Hepatocyte (in vitro differentiated cells): Measurements from ENCODE around the gene ITGB8. TPM values are rescaled to one million over a fixed set of nuclear protein-coding genes. Genes with fewer than 3 reads are reported as not detected.

ENCODE experiments used
- DNase-seq: peaks from one replicate; pipeline ENCODE4 v3.0.0-alpha.2; 2016; ENCODE audit warnings: low spot score
- H2AFZ ChIP-seq: fragments of 200-600 bp; sonication (generic); 2 replicates; pipeline ENCODE4 v1.6.0; 2016; ENCODE audit warnings: antibody characterized with exemption, mild to moderate bottlenecking
- H3K27ac ChIP-seq: fragments of 200-600 bp; sonication (generic); 2 replicates; pipeline ENCODE4 v1.5.1; 2016; ENCODE audit warnings: mild to moderate bottlenecking
- H3K27me3 ChIP-seq: fragments of 200-600 bp; sonication (generic); 2 replicates; pipeline ENCODE4 v1.6.1; 2016
- H3K36me3 ChIP-seq: fragments of 200-600 bp; sonication (generic); replicated peaks from 2 replicates; pipeline ENCODE4 v1.5.1; 2016; ENCODE audit warnings: low read depth; ENCODE audit not compliant: insufficient read depth
- H3K4me1 ChIP-seq: fragments of 200-600 bp; sonication (generic); 2 replicates; pipeline ENCODE4 v1.5.1; 2016; ENCODE audit warnings: mild to moderate bottlenecking, moderate library complexity; ENCODE audit not compliant: insufficient read depth
- H3K4me2 ChIP-seq: fragments of 200-600 bp; sonication (generic); 2 replicates; pipeline ENCODE4 v1.6.0; 2016
- H3K4me3 ChIP-seq: fragments of 200-600 bp; sonication (generic); 2 replicates; pipeline ENCODE4 v1.5.1; 2016; ENCODE audit warnings: mild to moderate bottlenecking
- H3K79me2 ChIP-seq: fragments of 200-600 bp; sonication (generic); 2 replicates; pipeline ENCODE4 v1.6.0; 2017; ENCODE audit warnings: mild to moderate bottlenecking
- H3K9me2 ChIP-seq: fragments of 200-600 bp; sonication (generic); replicated peaks from 2 replicates; pipeline ENCODE4 v1.6.0; 2017; ENCODE audit warnings: mild to moderate bottlenecking; ENCODE audit not compliant: insufficient read depth
- H3K9me3 ChIP-seq: fragments of 200-600 bp; sonication (generic); 2 replicates; pipeline ENCODE4 v1.5.1; 2016; ENCODE audit warnings: low read depth, mild to moderate bottlenecking
- H4K20me1 ChIP-seq: fragments of 200-600 bp; sonication (generic); 2 replicates; pipeline ENCODE4 v1.6.0; 2016; ENCODE audit warnings: mild to moderate bottlenecking; ENCODE audit not compliant: insufficient read depth, poor library complexity, severe bottlenecking
- CTCF ChIP-seq: fragments of 200-600 bp; sonication (generic); IDR thresholded peaks from 2 replicates; pipeline ENCODE4 v1.5.1; 2016; ENCODE audit warnings: antibody characterized with exemption, mild to moderate bottlenecking; ENCODE audit not compliant: poor library complexity
- EZH2 ChIP-seq: fragments of 200-600 bp; sonication (generic); IDR thresholded peaks from 2 replicates; pipeline ENCODE4 v1.6.1; 2016; ENCODE audit warnings: antibody characterized with exemption, mild to moderate bottlenecking, borderline replicate concordance
- EZH2phosphoT487 ChIP-seq: fragments of 200-600 bp; sonication (generic); IDR thresholded peaks from one replicate; pipeline ENCODE4 v1.6.1; 2018; ENCODE audit warnings: antibody characterized with exemption, mild to moderate bottlenecking, low read depth, moderate library complexity; ENCODE audit not compliant: unreplicated experiment, severe bottlenecking
- WGBS: methylation state at CpG from one replicate; pipeline ENCODE4 v1.1.6; 2016; ENCODE audit warnings: low lambda C conversion rate; ENCODE audit errors: missing lambda C conversion rate; 5-methylcytosine and 5-hydroxymethylcytosine counted together
- polyA plus RNA-seq: library from polyadenylated mRNA; unstranded; fragments of >200 nt; fragmentation: Nextera tagmentation; extraction: Ambion mirVana; gene quantifications from 2 replicates; pipeline ENCODE4 v1.2.1, GENCODE V29; 2016
- small RNA-seq: library from RNA; depleted of rRNA; stranded (forward); fragments of <200 nt; gene quantifications from one replicate; pipeline ENCODE3, GENCODE V24; 2014
- total RNA-seq: library from RNA; depleted of rRNA; stranded (reverse); fragments of >200 nt; gene quantifications from 2 replicates; pipeline ENCODE4 v1.2.3, GENCODE V29; 2014

The ITGB8 gene
- total and polyA plus RNA-seq, 2 experiments from 2014 or later = 7.2 to 37.0 TPM

- no peak for DNase-seq
- H2AFZ ChIP-seq = no peak overlapping the region
- H3K4me3 ChIP-seq = no peak overlapping the region
- H3K9me3 ChIP-seq = no peaks in the 10 kb centered on the region
- H3K4me1 ChIP-seq = no peaks in the 10 kb centered on the region
- WGBS = 73% methylated on average over 4 of the region's 4 CpGs
- no peak overlapping the region for H3K4me2 ChIP-seq
- H3K79me2 ChIP-seq = no peaks in the 10 kb centered on the region
- H4K20me1 ChIP-seq = no peaks in the 10 kb centered on the region
- no peak overlapping the region for H3K27ac ChIP-seq
- no peaks in the 10 kb centered on the region for H3K27me3 ChIP-seq
- TF ChIP-seq CTCF (no peak), EZH2 (no peak), EZH2phosphoT487 (no peak)
- no peaks in the 10 kb centered on the region for H3K9me2 ChIP-seq
- no peaks in the 10 kb centered on the region for H3K36me3 ChIP-seq
These were observed 128.7 kb downstream of the ITGB8 start for GRCh38 chr7:20459419-20459818.

- 39% methylated on average over 1 of the region's 1 CpG for WGBS
- no peaks in the 10 kb centered on the region for H3K79me2 ChIP-seq
These were observed 134.2 kb downstream of the ITGB8 start for GRCh38 chr7:20464891-20465290.

More at GRCh38 chr7:20464891-20465290, 134.2 kb downstream of the ITGB8 start:
- Histone ChIP-seq H3K4me1 (no peaks in the 10 kb centered on the region), H3K4me3 (no peak overlapping the region), H3K27me3 (no peaks in the 10 kb centered on the region), H3K27ac (no peak overlapping the region), H3K4me2 (no peak overlapping the region), H3K36me3 (no peaks in the 10 kb centered on the region), H3K9me2 (no peaks in the 10 kb centered on the region), H2AFZ (no peak overlapping the region), H3K9me3 (no peaks in the 10 kb centered on the region), H4K20me1 (no peaks in the 10 kb centered on the region)
- no peak for TF ChIP-seq EZH2
- TF ChIP-seq CTCF = no peak
- no peak for TF ChIP-seq EZH2phosphoT487
- no peak for DNase-seq

Small RNAs within 50 kb of the gene (small RNA-seq; reads per million reads assigned to genes)
- not detected for gene RF00275

Other genes starting within 250 kb of the ITGB8 start
- 42.9 and 46.0 TPM in 2 replicates for gene MACC1, start 113.5 kb upstream of the ITGB8 start, total RNA-seq
- gene MACC1, start 113.5 kb upstream of the ITGB8 start, polyA plus RNA-seq = 6.9 and 7.2 TPM in 2 replicates